ENCODE data around the gene MOGAT3. TPM values are rescaled to one million over a fixed set of nuclear protein-coding genes. Genes with fewer than 3 reads are reported as not detected.

Gene MOGAT3
- polyA plus RNA-seq, 1 donor (not counting 4 experiments of a cell fraction or from before 2014, with no cell fraction given) = not detected

- no peak within 1 kb of the TSS for H3K4me2 ChIP-seq (ENCODE audit: control insufficient read depth, extremely low read depth, insufficient read depth, low read depth, low read length)
- H2AFZ ChIP-seq (ENCODE audit: control insufficient read depth, low read length) = no peak within 1 kb of the TSS
- H4K20me1 ChIP-seq (ENCODE audit: control insufficient read depth, extremely low read depth, insufficient read depth, low read length) = no peaks in the 10 kb centered on the region
- no peak within 1 kb of the TSS for H3K27ac ChIP-seq (ENCODE audit: control insufficient read depth, insufficient read depth, low read length)
- DNase-seq (ENCODE audit: low read depth, low spot score) (no peak), FAIRE-seq (no peak)
- H3K79me2 ChIP-seq (ENCODE audit: control insufficient read depth, insufficient read depth, low read length) = peaks cover 12% of the 10 kb centered on the region
- dilution Hi-C loops (cut with MboI; ENCODE audit: extremely low pct_ligation_motif_present, low sequenced_read_pairs) = no loop called here
- TF ChIP-seq, protein P1, sequence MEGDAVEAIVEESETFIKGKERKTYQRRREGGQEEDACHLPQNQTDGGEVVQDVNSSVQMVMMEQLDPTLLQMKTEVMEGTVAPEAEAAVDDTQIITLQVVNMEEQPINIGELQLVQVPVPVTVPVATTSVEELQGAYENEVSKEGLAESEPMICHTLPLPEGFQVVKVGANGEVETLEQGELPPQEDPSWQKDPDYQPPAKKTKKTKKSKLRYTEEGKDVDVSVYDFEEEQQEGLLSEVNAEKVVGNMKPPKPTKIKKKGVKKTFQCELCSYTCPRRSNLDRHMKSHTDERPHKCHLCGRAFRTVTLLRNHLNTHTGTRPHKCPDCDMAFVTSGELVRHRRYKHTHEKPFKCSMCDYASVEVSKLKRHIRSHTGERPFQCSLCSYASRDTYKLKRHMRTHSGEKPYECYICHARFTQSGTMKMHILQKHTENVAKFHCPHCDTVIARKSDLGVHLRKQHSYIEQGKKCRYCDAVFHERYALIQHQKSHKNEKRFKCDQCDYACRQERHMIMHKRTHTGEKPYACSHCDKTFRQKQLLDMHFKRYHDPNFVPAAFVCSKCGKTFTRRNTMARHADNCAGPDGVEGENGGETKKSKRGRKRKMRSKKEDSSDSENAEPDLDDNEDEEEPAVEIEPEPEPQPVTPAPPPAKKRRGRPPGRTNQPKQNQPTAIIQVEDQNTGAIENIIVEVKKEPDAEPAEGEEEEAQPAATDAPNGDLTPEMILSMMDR (optimal IDR thresholded peaks at IDR 0.05 in 1 of 3, IDR thresholded peaks at IDR 0.05 in 1 of 3, conservative IDR thresholded peaks at IDR 0.05 in 1 of 3; ENCODE audit: extremely low read depth in 1 of 3, insufficient read depth in 2 of 3, low read length in 3 of 3) = no peak
- TF ChIP-seq EZH2 (IDR thresholded peaks at IDR 0.05; ENCODE audit: low read length) = no peak
- no peaks in the 10 kb centered on the region for H3K9me3 ChIP-seq (ENCODE audit: control insufficient read depth, low read depth, low read length)
- no peaks in the 10 kb centered on the region for H3K9me1 ChIP-seq (ENCODE audit: control insufficient read depth, extremely low read depth, insufficient read depth, low read length)
- no peak within 1 kb of the TSS for H3K9ac ChIP-seq (ENCODE audit: control insufficient read depth, extremely low read depth, insufficient read depth, low read length)
- H3K4me3 ChIP-seq (ENCODE audit: control insufficient read depth in 2 of 3, extremely low read depth in 1 of 3, insufficient read depth in 2 of 3, low read depth in 1 of 3, low read length in 3 of 3) = no peak within 1 kb of the TSS
- H3K27me3 ChIP-seq (ENCODE audit: control insufficient read depth, extremely low read depth, insufficient read depth, low read length) = no peaks in the 10 kb centered on the region
- peaks cover 11 to 24% of the 10 kb centered on the region in 2 experiments for H3K36me3 ChIP-seq (ENCODE audit: control insufficient read depth in 2 of 2, extremely low read depth in 1 of 2, insufficient read depth in 2 of 2, low read length in 2 of 2)
- peaks cover 10% of the 10 kb centered on the region for H3K4me1 ChIP-seq (ENCODE audit: control insufficient read depth, extremely low read depth, insufficient read depth, low read length)
These were observed 36.6 kb upstream of the MOGAT3 start, which contains the start of gene CLDN15 for GRCh38 chr7:101237206-101238067. CLDN15 (minus strand) TSS chr7:101237802; CDS start chr7:101237581, 221 bp downstream.

- DNase-seq (ENCODE audit: low read depth, low spot score) (no peak), FAIRE-seq (no peak)
- no peak overlapping the region for H3K9ac ChIP-seq (ENCODE audit: control insufficient read depth, extremely low read depth, insufficient read depth, low read length)
- H3K36me3 ChIP-seq (ENCODE audit: control insufficient read depth in 2 of 2, extremely low read depth in 1 of 2, insufficient read depth in 2 of 2, low read length in 2 of 2) = peaks cover 11 to 25% of the 10 kb centered on the region in 2 experiments
- no peaks in the 10 kb centered on the region for H4K20me1 ChIP-seq (ENCODE audit: control insufficient read depth, extremely low read depth, insufficient read depth, low read length)
- dilution Hi-C loops (cut with MboI; ENCODE audit: extremely low pct_ligation_motif_present, low sequenced_read_pairs) = no loop called here
- TF ChIP-seq, protein P1 (optimal IDR thresholded peaks at IDR 0.05 in 1 of 3, IDR thresholded peaks at IDR 0.05 in 1 of 3, conservative IDR thresholded peaks at IDR 0.05 in 1 of 3; ENCODE audit: extremely low read depth in 1 of 3, insufficient read depth in 2 of 3, low read length in 3 of 3) = no peak
- TF ChIP-seq EZH2 (IDR thresholded peaks at IDR 0.05; ENCODE audit: low read length) = no peak
- no peaks in the 10 kb centered on the region for H3K27me3 ChIP-seq (ENCODE audit: control insufficient read depth, extremely low read depth, insufficient read depth, low read length)
- H3K27ac ChIP-seq (ENCODE audit: control insufficient read depth, insufficient read depth, low read length) = no peak overlapping the region
- no peak overlapping the region for H3K4me3 ChIP-seq (ENCODE audit: control insufficient read depth in 2 of 3, extremely low read depth in 1 of 3, insufficient read depth in 2 of 3, low read depth in 1 of 3, low read length in 3 of 3)
- H3K4me2 ChIP-seq (ENCODE audit: control insufficient read depth, extremely low read depth, insufficient read depth, low read depth, low read length) = no peak overlapping the region
- no peaks in the 10 kb centered on the region for H3K9me1 ChIP-seq (ENCODE audit: control insufficient read depth, extremely low read depth, insufficient read depth, low read length)
- no peaks in the 10 kb centered on the region for H3K9me3 ChIP-seq (ENCODE audit: control insufficient read depth, low read depth, low read length)
- no peak overlapping the region for H2AFZ ChIP-seq (ENCODE audit: control insufficient read depth, low read length)
- H3K4me1 ChIP-seq (ENCODE audit: control insufficient read depth, extremely low read depth, insufficient read depth, low read length) = peaks cover 9% of the 10 kb centered on the region
- peaks cover 7% of the 10 kb centered on the region for H3K79me2 ChIP-seq (ENCODE audit: control insufficient read depth, insufficient read depth, low read length)
These were observed 35.5 kb upstream of the MOGAT3 start for GRCh38 chr7:101236292-101236835.

Data from keratinocyte (primary cell).